GM10248 (cell line): Measurements from ENCODE around the gene CACNA2D1.

Source experiments
- CTCF ChIA-PET: fragments of 300-600 bp; sonication (Branson Sonifier 250); formaldehyde crosslinking; extraction: SDS; loops from one replicate; lab custom pipeline; 2021; ENCODE audit warnings: antibody characterized with exemption; lab: Yijun Ruan, JAX
- POLR2A ChIA-PET: fragments of 350-650 bp; sonication (Branson Sonifier 250); formaldehyde crosslinking; extraction: SDS; loops from one replicate; lab custom pipeline; 2020; ENCODE audit warnings: antibody characterized with exemption; lab: Yijun Ruan, JAX
- DNase-seq: peaks from one replicate; pipeline ENCODE4 v3.0.0; 2012; ENCODE audit errors: extremely low spot score
- CTCF ChIP-seq: IDR thresholded peaks from 2 replicates; pipeline ENCODE4 v1.5.1; 2012; ENCODE audit warnings: mild to moderate bottlenecking, low read depth; ENCODE audit errors: extremely low read depth, missing control alignments, control extremely low read depth

Gene CACNA2D1

GRCh38 chr7:82347808-82348207 is 95.8 kb downstream of the CACNA2D1 start:
- no peak for DNase-seq
- ChIA-PET CTCF (no interaction called here), POLR2A (no interaction called here)
- no peak for TF ChIP-seq CTCF

- ChIA-PET CTCF (interaction anchor here (0.8 kb wide), 1 partner anchor 10 kb away, joined by 5 read pairs; no protein-coding TSS in a partner anchor), POLR2A (no interaction called here)
- no peak for TF ChIP-seq CTCF
- DNase-seq = no peak
Observed at GRCh38 chr7:82345886-82346285, 97.7 kb downstream of the CACNA2D1 start.

GRCh38 chr7:82343716-82344115 is 99.9 kb downstream of the CACNA2D1 start:
- ChIA-PET CTCF (interaction anchor here (1.3 kb wide), 1 partner anchor 9 kb away, joined by 3 read pairs; no protein-coding TSS in a partner anchor), POLR2A (no interaction called here)
- no peak for DNase-seq
- no peak for TF ChIP-seq CTCF

GRCh38 chr7:82339958-82340357 is 103.6 kb downstream of the CACNA2D1 start:
- DNase-seq = no peak
- no peak for TF ChIP-seq CTCF
- ChIA-PET CTCF (no interaction called here), POLR2A (no interaction called here)

GRCh38 chr7:82335927-82336326 is 107.7 kb downstream of the CACNA2D1 start:
- ChIA-PET CTCF (interaction anchor here (1.1 kb wide), 1 partner anchor 16 kb away, joined by 3 read pairs; no protein-coding TSS in a partner anchor), POLR2A (no interaction called here)
- no peak for TF ChIP-seq CTCF
- DNase-seq = no peak

GRCh38 chr7:82335001-82335400 is 108.6 kb downstream of the CACNA2D1 start:
- POLR2A ChIA-PET = no interaction called here
- no peak for TF ChIP-seq CTCF
- CTCF ChIA-PET = interaction anchor here (1.1 kb wide), 1 partner anchor 17 kb away, joined by 3 read pairs; no protein-coding TSS in a partner anchor
- no peak for DNase-seq
